OCI-LY3 (cell line): Measurements from ENCODE around the gene KCNJ12.

Experiments
- EZH2phosphoT487 ChIP-seq: fragments of 200-600 bp; shearing (Covaris generic); IDR thresholded peaks from 2 replicates; pipeline ENCODE4 v1.6.1; 2018; ENCODE audit warnings: antibody characterized with exemption, mixed run types, low read depth
- TF ChIP-seq, protein P1 (sequence below): fragments of 200-600, 300-600 bp; sonication (generic); IDR thresholded peaks from 2 replicates; pipeline ENCODE4 v1.5.1; 2014; ENCODE audit warnings: antibody characterized with exemption, low read length, low read depth

GRCh38 chr17:21351366-21352065 is 24.6 kb upstream of the KCNJ12 start:
- TF ChIP-seq, protein P1, sequence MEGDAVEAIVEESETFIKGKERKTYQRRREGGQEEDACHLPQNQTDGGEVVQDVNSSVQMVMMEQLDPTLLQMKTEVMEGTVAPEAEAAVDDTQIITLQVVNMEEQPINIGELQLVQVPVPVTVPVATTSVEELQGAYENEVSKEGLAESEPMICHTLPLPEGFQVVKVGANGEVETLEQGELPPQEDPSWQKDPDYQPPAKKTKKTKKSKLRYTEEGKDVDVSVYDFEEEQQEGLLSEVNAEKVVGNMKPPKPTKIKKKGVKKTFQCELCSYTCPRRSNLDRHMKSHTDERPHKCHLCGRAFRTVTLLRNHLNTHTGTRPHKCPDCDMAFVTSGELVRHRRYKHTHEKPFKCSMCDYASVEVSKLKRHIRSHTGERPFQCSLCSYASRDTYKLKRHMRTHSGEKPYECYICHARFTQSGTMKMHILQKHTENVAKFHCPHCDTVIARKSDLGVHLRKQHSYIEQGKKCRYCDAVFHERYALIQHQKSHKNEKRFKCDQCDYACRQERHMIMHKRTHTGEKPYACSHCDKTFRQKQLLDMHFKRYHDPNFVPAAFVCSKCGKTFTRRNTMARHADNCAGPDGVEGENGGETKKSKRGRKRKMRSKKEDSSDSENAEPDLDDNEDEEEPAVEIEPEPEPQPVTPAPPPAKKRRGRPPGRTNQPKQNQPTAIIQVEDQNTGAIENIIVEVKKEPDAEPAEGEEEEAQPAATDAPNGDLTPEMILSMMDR = no peak
- TF ChIP-seq EZH2phosphoT487 = no peak
